ENCODE data around the gene KCNK6. TPM values are rescaled to one million over a fixed set of nuclear protein-coding genes. Genes with fewer than 3 reads are reported as not detected.

Gene KCNK6
- total RNA-seq, 1 experiment from 2014 or later = 1.9 TPM

- Histone ChIP-seq H3K36me3 (replicated peaks; ENCODE audit: control insufficient read depth, insufficient read depth, low read length) (peaks cover 34% of the 10 kb centered on the region), H3K4me3 (ENCODE audit: insufficient read depth, low read depth, low read length) (no peak overlapping the region), H3K27me3 (ENCODE audit: control insufficient read depth, insufficient read depth, low read length) (no peaks in the 10 kb centered on the region)
- DNase-seq = no peak
Measured at GRCh38 chr19:38287604-38288003, 32.0 kb upstream of the KCNK6 start.

GRCh38 chr19:38288123-38288855 lies 31.4 kb upstream of the KCNK6 start:
- no peak overlapping the region for H3K4me3 ChIP-seq (ENCODE audit: insufficient read depth, low read depth, low read length)
- no peaks in the 10 kb centered on the region for H3K27me3 ChIP-seq (ENCODE audit: control insufficient read depth, insufficient read depth, low read length)
- DNase-seq = no peak
- peaks cover 35% of the 10 kb centered on the region for H3K36me3 ChIP-seq (replicated peaks; ENCODE audit: control insufficient read depth, insufficient read depth, low read length)

GRCh38 chr19:38289955-38290354 lies 29.7 kb upstream of the KCNK6 start:
- Histone ChIP-seq H3K27me3 (ENCODE audit: control insufficient read depth, insufficient read depth, low read length) (no peaks in the 10 kb centered on the region), H3K36me3 (replicated peaks; ENCODE audit: control insufficient read depth, insufficient read depth, low read length) (peaks cover 33% of the 10 kb centered on the region), H3K4me3 (ENCODE audit: insufficient read depth, low read depth, low read length) (no peak overlapping the region)
- DNase-seq = no peak

GRCh38 chr19:38290631-38291147 lies 29.0 kb upstream of the KCNK6 start:
- H3K36me3 ChIP-seq (replicated peaks; ENCODE audit: control insufficient read depth, insufficient read depth, low read length) = peaks cover 30% of the 10 kb centered on the region
- H3K4me3 ChIP-seq (ENCODE audit: insufficient read depth, low read depth, low read length) = no peak overlapping the region

GRCh38 chr19:38291855-38292254 lies 27.8 kb upstream of the KCNK6 start:
- Histone ChIP-seq H3K36me3 (replicated peaks; ENCODE audit: control insufficient read depth, insufficient read depth, low read length) (peaks cover 27% of the 10 kb centered on the region), H3K27me3 (ENCODE audit: control insufficient read depth, insufficient read depth, low read length) (no peaks in the 10 kb centered on the region), H3K4me3 (ENCODE audit: insufficient read depth, low read depth, low read length) (no peak overlapping the region)
- DNase-seq = peak; percentile 55

More at GRCh38 chr19:38290631-38291147, 29.0 kb upstream of the KCNK6 start:
- no peaks in the 10 kb centered on the region for H3K27me3 ChIP-seq (ENCODE audit: control insufficient read depth, insufficient read depth, low read length)
- DNase-seq = no peak

GRCh38 chr19:38293281-38293680 lies 26.4 kb upstream of the KCNK6 start:
- DNase-seq = peak; percentile 38
- Histone ChIP-seq H3K4me3 (ENCODE audit: insufficient read depth, low read depth, low read length) (no peak overlapping the region), H3K36me3 (replicated peaks; ENCODE audit: control insufficient read depth, insufficient read depth, low read length) (peaks cover 23% of the 10 kb centered on the region), H3K27me3 (ENCODE audit: control insufficient read depth, insufficient read depth, low read length) (no peaks in the 10 kb centered on the region)

GRCh38 chr19:38294090-38294489 lies 25.6 kb upstream of the KCNK6 start:
- H3K36me3 ChIP-seq (replicated peaks; ENCODE audit: control insufficient read depth, insufficient read depth, low read length) = peaks cover 23% of the 10 kb centered on the region
- no peak for DNase-seq
- no peaks in the 10 kb centered on the region for H3K27me3 ChIP-seq (ENCODE audit: control insufficient read depth, insufficient read depth, low read length)
- H3K4me3 ChIP-seq (ENCODE audit: insufficient read depth, low read depth, low read length) = no peak overlapping the region

GRCh38 chr19:38298821-38299680 lies 20.6 kb upstream of the KCNK6 start:
- DNase-seq = no peak
- no peaks in the 10 kb centered on the region for H3K36me3 ChIP-seq (replicated peaks; ENCODE audit: control insufficient read depth, insufficient read depth, low read length)
- H3K27me3 ChIP-seq (ENCODE audit: control insufficient read depth, insufficient read depth, low read length) = peaks cover 4% of the 10 kb centered on the region; the same call in 1 of the 2 replicates
- H3K4me3 ChIP-seq (ENCODE audit: insufficient read depth, low read depth, low read length) = no peak overlapping the region

- Histone ChIP-seq H3K36me3 (replicated peaks; ENCODE audit: control insufficient read depth, insufficient read depth, low read length) (peaks cover 4% of the 10 kb centered on the region), H3K4me3 (ENCODE audit: insufficient read depth, low read depth, low read length) (peak within 1 kb of the TSS; percentile 57), H3K27me3 (ENCODE audit: control insufficient read depth, insufficient read depth, low read length) (peaks cover 7% of the 10 kb centered on the region; the same call in 1 of the 2 replicates)
- peak; percentile 89 for DNase-seq
Measured at GRCh38 chr19:38303517-38304351, 15.9 kb upstream of the KCNK6 start, which contains the start of gene C19orf33. TSS of gene C19orf33 (plus strand) at chr19:38304251. CDS start at chr19:38304262, 11 bp downstream.

GRCh38 chr19:38304352-38304865 lies 15.2 kb upstream of the KCNK6 start:
- peak; percentile 77 for DNase-seq
- Histone ChIP-seq H3K4me3 (ENCODE audit: insufficient read depth, low read depth, low read length) (peak overlapping the region; percentile 57), H3K27me3 (ENCODE audit: control insufficient read depth, insufficient read depth, low read length) (peaks cover 7% of the 10 kb centered on the region; the same call in 1 of the 2 replicates), H3K36me3 (replicated peaks; ENCODE audit: control insufficient read depth, insufficient read depth, low read length) (peaks cover 4% of the 10 kb centered on the region)

GRCh38 chr19:38304866-38305429 lies 14.7 kb upstream of the KCNK6 start:
- Histone ChIP-seq H3K36me3 (replicated peaks; ENCODE audit: control insufficient read depth, insufficient read depth, low read length) (peaks cover 4% of the 10 kb centered on the region), H3K4me3 (ENCODE audit: insufficient read depth, low read depth, low read length) (peak overlapping the region; percentile 57), H3K27me3 (ENCODE audit: control insufficient read depth, insufficient read depth, low read length) (peaks cover 7% of the 10 kb centered on the region; the same call in 1 of the 2 replicates)
- DNase-seq = peak; percentile 99

GRCh38 chr19:38306236-38306635 lies 13.4 kb upstream of the KCNK6 start:
- H3K4me3 ChIP-seq (ENCODE audit: insufficient read depth, low read depth, low read length) = no peak overlapping the region
- DNase-seq = no peak
- peaks cover 4% of the 10 kb centered on the region for H3K36me3 ChIP-seq (replicated peaks; ENCODE audit: control insufficient read depth, insufficient read depth, low read length)
- H3K27me3 ChIP-seq (ENCODE audit: control insufficient read depth, insufficient read depth, low read length) = peaks cover 7% of the 10 kb centered on the region; the same call in 1 of the 2 replicates

- peaks cover 7% of the 10 kb centered on the region; the same call in 1 of the 2 replicates for H3K27me3 ChIP-seq (ENCODE audit: control insufficient read depth, insufficient read depth, low read length)
- no peak overlapping the region for H3K4me3 ChIP-seq (ENCODE audit: insufficient read depth, low read depth, low read length)
- peaks cover 4% of the 10 kb centered on the region for H3K36me3 ChIP-seq (replicated peaks; ENCODE audit: control insufficient read depth, insufficient read depth, low read length)
- no peak for DNase-seq
Measured at GRCh38 chr19:38307076-38307475, 12.6 kb upstream of the KCNK6 start.
